T-cell (primary cell): ENCODE measurements around the gene PPP3CA. TPM values are rescaled to one million over a fixed set of nuclear protein-coding genes. Genes with fewer than 3 reads are reported as not detected.
A peak's percentile ranks its signal among the peaks of the same experiment; 100 is the strongest.
"Not testable (repeated sequence)": the region's sequence is repeated elsewhere in the genome, so short reads cannot be mapped to it uniquely, and the experiment has no call there.

ENCODE experiments used
- ATAC-seq, 4 experiments: fragments of 200-7000 bp in 3 of 4; fragments of 150-1000 bp in 1 of 4; cut with Tn5 transposase; replicated peaks in 1 of 4; 1 replicate in 3 of 4; 2 replicates in 1 of 4; pipeline ENCODE4 v1.10.0; 2021; ENCODE audit warnings: moderate library complexity in 3 of 4, mild to moderate bottlenecking in 2 of 4, moderate number of reproducible peaks in 1 of 4
- CTCF ChIA-PET, 2 donors: fragments of 300-600 bp; sonication (Branson Sonifier 250); formaldehyde crosslinking; loops; one replicate each; lab custom pipeline; 2022; ENCODE audit warnings: antibody characterized with exemption in 2 of 2; lab: Charles Lee
- POLR2A ChIA-PET, 2 donors: fragments of 300-600 bp; sonication (Branson Sonifier 250); formaldehyde crosslinking; loops; one replicate each; lab custom pipeline; 2022; ENCODE audit warnings: antibody characterized with exemption in 2 of 2; lab: Charles Lee
- DNase-seq, 35 experiments: peaks; one replicate each; pipeline versions ENCODE4 v3.0.0 to v3.0.0-alpha.2; 2013 to 2023
- H3K27ac ChIP-seq: one replicate; pipeline ENCODE4 v1.5.1; 2013; ENCODE audit warnings: low read length
- H3K27me3 ChIP-seq, 2 experiments: replicated peaks in 1 of 2; 1 replicate in 1 of 2; 2 replicates in 1 of 2; pipeline versions ENCODE4 v1.6.1 to v1.7.0; 2013; ENCODE audit warnings: low read length in 1 of 2, mixed read lengths in 1 of 2; ENCODE audit not compliant: control insufficient read depth in 2 of 2, insufficient read depth in 2 of 2; ENCODE audit errors: extremely low read depth in 1 of 2
- H3K36me3 ChIP-seq, 2 donors: 1 replicate in 1 of 2; 2 replicates in 1 of 2; pipeline versions ENCODE4 v1.6.1 to v1.7.0; 2013; ENCODE audit warnings: low read length in 1 of 2; ENCODE audit not compliant: control insufficient read depth in 2 of 2, insufficient read depth in 1 of 2; ENCODE audit errors: extremely low read depth in 1 of 2
- H3K4me1 ChIP-seq, 2 experiments: 1 replicate in 1 of 2; 2 replicates in 1 of 2; pipeline versions ENCODE4 v1.6.1 to v1.7.0; 2013; ENCODE audit warnings: low read length in 2 of 2, mixed read lengths in 1 of 2; ENCODE audit not compliant: insufficient read depth in 2 of 2, control insufficient read depth in 1 of 2; ENCODE audit errors: extremely low read depth in 1 of 2
- H3K4me3 ChIP-seq, 2 donors: 1 replicate in 1 of 2; 2 replicates in 1 of 2; pipeline versions ENCODE4 v1.5.1 to v1.7.0; 2013; ENCODE audit warnings: mild to moderate bottlenecking in 2 of 2, low read length in 1 of 2, moderate library complexity in 1 of 2; ENCODE audit not compliant: control insufficient read depth in 1 of 2; ENCODE audit errors: extremely low read depth in 1 of 2
- H3K9me3 ChIP-seq: 2 replicates; pipeline ENCODE4 v1.7.0; 2013
- H3K27ac Mint-ChIP-seq, 2 donors: one replicate each; pipeline ENCODE4 v1.8.0; 2020 to 2021; ENCODE audit warnings: mild to moderate bottlenecking in 2 of 2, mixed read lengths in 2 of 2
- H3K27me3 Mint-ChIP-seq, 2 donors: one replicate each; pipeline ENCODE4 v1.8.0; 2021 to 2022; ENCODE audit warnings: mixed read lengths in 2 of 2
- H3K36me3 Mint-ChIP-seq: one replicate; pipeline ENCODE4 v1.8.0; 2021; ENCODE audit warnings: mixed read lengths
- H3K4me1 Mint-ChIP-seq, 3 donors: one replicate each; pipeline ENCODE4 v1.8.0; 2020 to 2022; ENCODE audit warnings: mixed read lengths in 3 of 3, mild to moderate bottlenecking in 1 of 3
- H3K4me3 Mint-ChIP-seq, 3 donors: one replicate each; pipeline ENCODE4 v1.8.0; 2020 to 2022; ENCODE audit warnings: mild to moderate bottlenecking in 3 of 3, mixed read lengths in 3 of 3, moderate library complexity in 3 of 3
- H3K9me3 Mint-ChIP-seq, 3 donors: one replicate each; pipeline ENCODE4 v1.8.0; 2020 to 2022; ENCODE audit warnings: mixed read lengths in 3 of 3
- WGBS: methylation state at CpG from one replicate; pipeline ENCODE4 v1.1.5; 2013; ENCODE audit warnings: missing lambda C conversion rate; ENCODE audit not compliant: insufficient coverage; 5-methylcytosine and 5-hydroxymethylcytosine counted together
- total RNA-seq, 35 experiments: library from RNA in 6 of 35; stranded (reverse) in 6 of 35; fragments of 120-200 nt in 1 of 35; gene quantifications; one replicate each; pipeline versions ENCODE4 v1.2.1 to v1.2.4 and lab custom pipeline; 2013 to 2026

Gene PPP3CA
- total RNA-seq, 5 donors from 2014 or later (not counting 1 experiment from before 2014, with no cell fraction given): 28.2 to 35.7 (median 33.5) TPM

- Histone ChIP-seq H3K36me3 (no peaks in the 10 kb centered on the region), H3K27me3 (no peaks in the 10 kb centered on the region), H3K27ac (no peak overlapping the region), H3K9me3 (no peaks in the 10 kb centered on the region), H3K4me1 (no peaks in the 10 kb centered on the region), H3K4me3 (no peak overlapping the region)
- Mint-ChIP-seq H3K4me3 (no peak overlapping the region), H3K27me3 (no peaks in the 10 kb centered on the region), H3K9me3 (peaks cover 3 to 23% (median 11%) of the 10 kb centered on the region in 3 donors), H3K36me3 (no peaks in the 10 kb centered on the region), H3K27ac (peak overlapping the region; percentile 21 to 44), H3K4me1 (peaks cover 0 to 11% (median 7%) of the 10 kb centered on the region in 3 donors)
- DNase-seq: no peak
- ChIA-PET CTCF (no interaction called here), POLR2A (no interaction called here)
- no CpG with 5 or more reads among the region's 1 CpG for WGBS
- no peak for ATAC-seq
Measured at GRCh38 chr4:101000496-101000895, 346.8 kb downstream of the PPP3CA start.

- Histone ChIP-seq H3K27ac (no peak overlapping the region), H3K36me3 (no peaks in the 10 kb centered on the region), H3K4me3 (no peak overlapping the region), H3K27me3 (no peaks in the 10 kb centered on the region), H3K4me1 (no peaks in the 10 kb centered on the region), H3K9me3 (no peaks in the 10 kb centered on the region)
- CTCF ChIA-PET: no interaction called here
- no peaks in the 10 kb centered on the region for H3K27me3 Mint-ChIP-seq
- POLR2A ChIA-PET: no interaction called here
- no peaks in the 10 kb centered on the region for H3K9me3 Mint-ChIP-seq
- H3K4me3 Mint-ChIP-seq: no peak overlapping the region
- no peaks in the 10 kb centered on the region for H3K36me3 Mint-ChIP-seq
- no peak overlapping the region for H3K27ac Mint-ChIP-seq
- 80% methylated on average over 4 of the region's 5 CpGs for WGBS
- no peak for ATAC-seq
- DNase-seq: no peak
- H3K4me1 Mint-ChIP-seq: peaks cover 0 to 10% (median 7%) of the 10 kb centered on the region in 3 donors
Measured at GRCh38 chr4:100995671-100996070, 351.7 kb downstream of the PPP3CA start.

- H3K4me1 Mint-ChIP-seq, H3K36me3 ChIP-seq, H3K4me3 ChIP-seq, H3K9me3 Mint-ChIP-seq, H3K4me1 ChIP-seq, DNase-seq, H3K27me3 Mint-ChIP-seq, ATAC-seq, H3K27me3 ChIP-seq, H3K4me3 Mint-ChIP-seq, H3K9me3 ChIP-seq, H3K36me3 Mint-ChIP-seq, H3K27ac Mint-ChIP-seq, CTCF ChIA-PET, POLR2A ChIA-PET, H3K27ac ChIP-seq: not testable (repeated sequence)
- WGBS: 95% methylated on average over 7 of the region's 10 CpGs
Measured at GRCh38 chr4:100995002-100995401, 352.3 kb downstream of the PPP3CA start.

GRCh38 chr4:100991332-100992069 is 355.8 kb downstream of the PPP3CA start:
- H3K4me1 Mint-ChIP-seq: not testable (repeated sequence)

GRCh38 chr4:100989401-100989800 is 357.9 kb downstream of the PPP3CA start:
- H3K27ac Mint-ChIP-seq: no peak overlapping the region
- H3K4me1 Mint-ChIP-seq: no peaks in the 10 kb centered on the region
- Histone ChIP-seq H3K4me3 (no peak overlapping the region), H3K4me1 (no peaks in the 10 kb centered on the region), H3K27me3 (no peaks in the 10 kb centered on the region), H3K9me3 (no peaks in the 10 kb centered on the region), H3K36me3 (no peaks in the 10 kb centered on the region), H3K27ac (no peak overlapping the region)
- no peaks in the 10 kb centered on the region for H3K36me3 Mint-ChIP-seq
- H3K4me3 Mint-ChIP-seq: no peak overlapping the region
- DNase-seq (no peak), ATAC-seq (no peak)
- ChIA-PET CTCF (no interaction called here), POLR2A (no interaction called here)
- no peaks in the 10 kb centered on the region for H3K9me3 Mint-ChIP-seq
- no peaks in the 10 kb centered on the region for H3K27me3 Mint-ChIP-seq

More at GRCh38 chr4:100991332-100992069, 355.8 kb downstream of the PPP3CA start:
- H3K27ac ChIP-seq, ATAC-seq, CTCF ChIA-PET, H3K27ac Mint-ChIP-seq, H3K9me3 Mint-ChIP-seq, H3K9me3 ChIP-seq, H3K4me1 ChIP-seq, H3K36me3 Mint-ChIP-seq, H3K27me3 Mint-ChIP-seq, H3K27me3 ChIP-seq, H3K4me3 ChIP-seq, DNase-seq, H3K36me3 ChIP-seq, H3K4me3 Mint-ChIP-seq: not testable (repeated sequence)
- POLR2A ChIA-PET: interaction anchor here in 1 of 2 donors (0.6 kb wide), 1 partner anchor 1913 kb away, joined by 4 read pairs; no protein-coding TSS in a partner anchor
- WGBS: 89% methylated on average over 4 of the region's 6 CpGs

GRCh38 chr4:100988876-100989275 is 358.4 kb downstream of the PPP3CA start:
- H3K36me3 Mint-ChIP-seq: no peaks in the 10 kb centered on the region
- H3K27ac ChIP-seq: no peak overlapping the region
- H3K9me3 ChIP-seq: no peaks in the 10 kb centered on the region
- H3K27me3 Mint-ChIP-seq: no peaks in the 10 kb centered on the region
- H3K4me3 ChIP-seq: no peak overlapping the region
- H3K4me1 ChIP-seq: no peaks in the 10 kb centered on the region
- ATAC-seq (no peak), DNase-seq (no peak)
- no peaks in the 10 kb centered on the region for H3K27me3 ChIP-seq
- WGBS: 57% methylated on average over 2 of the region's 4 CpGs
- no peak overlapping the region for H3K27ac Mint-ChIP-seq
- no peaks in the 10 kb centered on the region for H3K9me3 Mint-ChIP-seq
- no peak overlapping the region for H3K4me3 Mint-ChIP-seq
- H3K4me1 Mint-ChIP-seq: no peaks in the 10 kb centered on the region
- ChIA-PET POLR2A (no interaction called here), CTCF (no interaction called here)
- H3K36me3 ChIP-seq: no peaks in the 10 kb centered on the region
